Measurements from ENCODE around the gene GATA1.

GATA1 gene

GRCh38 chrX:48785540-48786214, 713 bp upstream of the GATA1 start:
- H3K4me3 Mint-ChIP-seq = no peak overlapping the region
- no peak for DNase-seq
- no peak overlapping the region for H3K27ac Mint-ChIP-seq
- TF ChIP-seq CTCF (IDR thresholded peaks at IDR 0.05) = no peak
- peaks cover 27% of the 10 kb centered on the region for H3K27me3 Mint-ChIP-seq (ENCODE audit: low read depth, poor library complexity)
- H3K9me3 Mint-ChIP-seq = peaks cover 63% of the 10 kb centered on the region
- H3K36me3 Mint-ChIP-seq (ENCODE audit: low read depth) = no peaks in the 10 kb centered on the region
- no peaks in the 10 kb centered on the region for H3K4me1 Mint-ChIP-seq

- H3K27ac Mint-ChIP-seq = no peak overlapping the region
- no peaks in the 10 kb centered on the region for H3K4me1 Mint-ChIP-seq
- H3K27me3 Mint-ChIP-seq (ENCODE audit: low read depth, poor library complexity) = peaks cover 30% of the 10 kb centered on the region
- no peak overlapping the region for H3K4me3 Mint-ChIP-seq
- DNase-seq = no peak
- H3K9me3 Mint-ChIP-seq = peaks cover 57% of the 10 kb centered on the region
- no peaks in the 10 kb centered on the region for H3K36me3 Mint-ChIP-seq (ENCODE audit: low read depth)
- TF ChIP-seq CTCF (IDR thresholded peaks at IDR 0.05) = no peak
Observed at GRCh38 chrX:48786825-48787504, 575 bp downstream of the GATA1 start.

DNA sequence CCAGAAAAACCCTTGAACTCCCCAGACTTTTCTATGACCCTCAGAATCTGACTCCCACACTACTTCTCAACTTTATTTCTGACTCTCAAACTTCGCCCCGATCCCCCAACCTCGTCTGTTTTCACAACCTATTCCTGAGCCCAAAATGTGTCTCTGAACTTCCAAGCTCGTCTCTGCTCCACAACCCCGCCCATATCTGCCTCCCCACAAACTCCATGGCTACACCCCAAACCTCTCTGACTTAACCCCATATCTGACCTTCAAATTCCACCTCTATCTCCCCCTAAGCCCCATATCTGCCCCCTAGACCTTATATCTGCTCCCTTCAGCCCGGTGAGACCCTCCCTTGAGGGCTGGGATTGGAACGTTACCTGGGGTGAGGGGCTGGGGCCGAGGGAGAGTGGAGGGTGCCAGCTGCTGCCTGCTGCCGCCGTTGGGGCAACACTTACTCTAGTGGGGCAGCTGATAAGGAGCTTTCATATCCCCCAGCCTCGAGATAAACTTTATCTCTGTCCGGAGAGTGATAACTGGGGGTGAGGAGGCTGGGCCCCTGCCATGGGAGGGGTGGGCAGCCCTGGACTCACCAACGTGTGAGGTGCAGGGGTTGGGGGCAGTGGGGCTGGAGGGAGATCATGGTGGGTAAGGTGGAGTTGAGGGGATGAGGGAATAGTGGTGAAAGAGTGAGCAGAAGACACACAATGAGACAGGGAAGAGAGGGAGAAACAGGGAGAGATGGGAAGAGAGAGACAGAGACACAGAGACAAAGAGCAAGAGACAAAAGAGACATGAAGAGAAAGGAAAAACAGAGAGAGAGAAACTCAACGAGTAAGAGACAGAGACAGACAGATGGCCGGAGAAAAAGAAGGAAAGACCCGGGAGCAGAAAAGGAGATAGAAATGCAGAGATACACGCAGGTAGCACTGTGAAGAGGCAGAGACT, 1.4 kb downstream of the GATA1 start:
- H3K9me3 Mint-ChIP-seq = peaks cover 54% of the 10 kb centered on the region
- peaks cover 30% of the 10 kb centered on the region for H3K27me3 Mint-ChIP-seq (ENCODE audit: low read depth, poor library complexity)
- H3K4me1 Mint-ChIP-seq = no peaks in the 10 kb centered on the region
- TF ChIP-seq CTCF (IDR thresholded peaks at IDR 0.05) = no peak
- no peak for DNase-seq
- no peak overlapping the region for H3K4me3 Mint-ChIP-seq
- no peak overlapping the region for H3K27ac Mint-ChIP-seq
- H3K36me3 Mint-ChIP-seq (ENCODE audit: low read depth) = no peaks in the 10 kb centered on the region

DNA sequence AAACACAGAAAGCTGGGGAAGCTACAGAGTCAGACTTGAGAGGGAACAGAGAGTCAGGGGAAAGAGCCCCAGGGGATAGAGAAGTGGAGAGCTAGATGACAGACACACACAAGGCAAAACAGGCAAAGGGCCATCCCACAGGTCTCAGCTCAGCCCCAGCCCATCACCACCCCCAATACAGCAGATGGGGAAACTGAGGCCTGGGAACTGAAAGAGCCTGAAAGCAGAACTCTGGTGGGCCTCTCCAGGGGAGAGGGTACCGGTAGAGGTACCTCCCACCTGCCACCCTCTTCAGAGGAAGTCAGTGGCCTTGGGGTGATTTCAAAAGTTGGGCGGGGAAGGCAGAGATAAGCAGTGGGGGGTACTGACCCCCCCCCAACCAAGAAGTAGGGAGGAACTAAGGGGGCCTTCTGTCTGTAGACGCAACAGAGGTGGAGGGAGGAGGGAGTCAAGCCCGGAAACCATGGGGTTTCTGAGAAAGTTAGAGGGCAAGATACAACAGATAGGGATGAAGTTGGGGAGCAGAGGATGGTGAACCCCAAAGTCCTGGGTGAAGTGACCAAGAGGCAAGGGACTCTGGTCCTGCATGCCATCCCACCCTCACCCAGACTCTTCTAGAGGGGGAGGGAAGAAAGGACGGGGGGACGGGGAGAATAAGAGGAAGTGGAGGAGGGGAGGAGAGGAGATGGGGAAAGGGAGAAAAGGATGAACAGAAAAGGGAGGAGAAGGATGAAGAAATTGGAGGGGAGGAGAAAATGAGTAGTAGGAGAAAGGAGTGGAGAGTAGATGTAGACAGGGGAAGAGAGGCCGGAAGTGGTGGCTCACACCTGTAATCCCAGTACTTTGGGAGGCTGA, 3.2 kb downstream of the GATA1 start:
- Mint-ChIP-seq H3K4me3 (no peak overlapping the region), H3K9me3 (peaks cover 62% of the 10 kb centered on the region), H3K27me3 (ENCODE audit: low read depth, poor library complexity) (peaks cover 30% of the 10 kb centered on the region), H3K36me3 (ENCODE audit: low read depth) (no peaks in the 10 kb centered on the region), H3K4me1 (peaks cover 5% of the 10 kb centered on the region), H3K27ac (no peak overlapping the region)
- no peak for TF ChIP-seq CTCF (IDR thresholded peaks at IDR 0.05)
- DNase-seq = no peak

DNA sequence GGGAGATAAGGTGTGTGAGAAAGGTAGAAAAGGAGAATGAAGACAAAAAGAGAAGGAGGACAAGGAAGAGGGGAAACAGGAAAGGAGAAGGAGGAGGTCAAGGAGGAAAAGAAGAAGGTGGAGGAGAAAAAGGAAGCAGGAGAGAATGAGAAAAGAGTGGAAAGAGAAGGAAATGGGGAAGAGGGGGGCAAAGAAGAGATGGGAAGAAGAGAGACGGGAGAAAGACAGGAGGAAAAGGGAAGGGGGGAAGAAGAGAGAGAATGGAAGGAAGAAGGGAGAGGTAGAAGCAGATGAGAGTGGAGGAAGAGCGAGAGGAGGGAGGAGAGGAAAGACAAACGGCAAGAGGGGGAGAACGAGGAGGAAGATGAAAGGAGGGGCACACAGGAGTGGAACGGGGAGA, 4.1 kb downstream of the GATA1 start:
- no peak for DNase-seq
- Mint-ChIP-seq H3K27me3 (ENCODE audit: low read depth, poor library complexity) (peaks cover 30% of the 10 kb centered on the region), H3K4me1 (peaks cover 8% of the 10 kb centered on the region), H3K4me3 (no peak overlapping the region), H3K36me3 (ENCODE audit: low read depth) (no peaks in the 10 kb centered on the region), H3K27ac (no peak overlapping the region), H3K9me3 (peaks cover 58% of the 10 kb centered on the region)
- TF ChIP-seq CTCF (IDR thresholded peaks at IDR 0.05) = no peak

Measured in nephron progenitor cell (in vitro differentiated cells).